Liver (tissue), 9 donors: Measurements from ENCODE around the gene LEKR1. TPM values are rescaled to one million over a fixed set of nuclear protein-coding genes. Genes with fewer than 3 reads are reported as not detected.
"Not testable (repeated sequence)": the region's sequence is repeated elsewhere in the genome, so short reads cannot be mapped to it uniquely, and the experiment has no call there.

ENCODE experiments used
- DNase-seq: peaks from one replicate; pipeline ENCODE4 v3.0.0-alpha.2; 2017; ENCODE audit warnings: low spot score
- H3K27ac ChIP-seq, 2 donors: one replicate each; pipeline ENCODE4 v1.7.0; 2013; ENCODE audit warnings: inconsistent platforms in 2 of 2, low read length in 2 of 2, control low read depth in 1 of 2, low read depth in 1 of 2, mild to moderate bottlenecking in 1 of 2
- H3K27me3 ChIP-seq, 4 donors: one replicate each; pipeline versions ENCODE4 v1.6.1 to v1.7.0; 2013; ENCODE audit warnings: low read length in 3 of 4, inconsistent platforms in 1 of 4, mild to moderate bottlenecking in 1 of 4, moderate library complexity in 1 of 4; ENCODE audit not compliant: control insufficient read depth in 4 of 4, insufficient read depth in 4 of 4
- H3K36me3 ChIP-seq, 4 donors: one replicate each; pipeline versions ENCODE4 v1.6.1 to v1.7.0; 2013; ENCODE audit warnings: low read length in 3 of 4, mild to moderate bottlenecking in 3 of 4, low read depth in 1 of 4, moderate library complexity in 1 of 4; ENCODE audit not compliant: control insufficient read depth in 4 of 4, insufficient read depth in 3 of 4
- H3K4me1 ChIP-seq, 4 donors: one replicate each; pipeline versions ENCODE4 v1.6.1 to v1.7.0; 2013; ENCODE audit warnings: low read length in 3 of 4, mild to moderate bottlenecking in 3 of 4, moderate library complexity in 1 of 4; ENCODE audit not compliant: control insufficient read depth in 4 of 4, insufficient read depth in 4 of 4
- H3K4me3 ChIP-seq, 3 donors: one replicate each; pipeline versions ENCODE4 v1.6.1 to v1.7.0; 2013; ENCODE audit warnings: low read length in 3 of 3, control low read depth in 1 of 3, low read depth in 1 of 3, mild to moderate bottlenecking in 1 of 3
- H3K9ac ChIP-seq, 2 donors: one replicate each; pipeline ENCODE4 v1.7.0; 2013; ENCODE audit warnings: low read length in 2 of 2, mild to moderate bottlenecking in 2 of 2, moderate library complexity in 2 of 2, control low read depth in 1 of 2, low read depth in 1 of 2
- H3K9me3 ChIP-seq, 4 donors: one replicate each; pipeline versions ENCODE4 v1.6.1 to v1.7.0; 2013; ENCODE audit warnings: low read length in 3 of 4; ENCODE audit not compliant: control insufficient read depth in 4 of 4
- ATF3 ChIP-seq: IDR thresholded peaks from 2 replicates; pipeline ENCODE4 v1.6.1; 2016; ENCODE audit warnings: antibody characterized with exemption
- CTCF ChIP-seq: fragments of 150-350 bp; IDR thresholded peaks from 2 replicates; pipeline ENCODE4 v1.5.1; 2017; ENCODE audit warnings: improper control_type of control experiment, low read depth, low read length; ENCODE audit not compliant: missing input control
- FOXA1 ChIP-seq: IDR thresholded peaks from 2 replicates; pipeline ENCODE4 v1.6.1; 2016; ENCODE audit warnings: antibody characterized with exemption
- FOXA2 ChIP-seq: IDR thresholded peaks from 2 replicates; pipeline ENCODE4 v1.6.1; 2016; ENCODE audit warnings: antibody characterized with exemption
- GABPA ChIP-seq, 2 donors: IDR thresholded peaks in 1 of 2; conservative IDR thresholded peaks in 1 of 2; 2 replicates each; pipeline ENCODE4 v1.6.1; 2016; ENCODE audit warnings: antibody characterized with exemption in 2 of 2, mild to moderate bottlenecking in 1 of 2, moderate library complexity in 1 of 2
- HNF4A ChIP-seq, 2 donors: conservative IDR thresholded peaks; 2 replicates each; pipeline ENCODE4 v1.6.1; 2016; ENCODE audit warnings: antibody characterized with exemption in 2 of 2, mild to moderate bottlenecking in 2 of 2
- HNF4G ChIP-seq: IDR thresholded peaks from 2 replicates; pipeline ENCODE4 v1.6.1; 2016; ENCODE audit warnings: antibody characterized with exemption
- JUND ChIP-seq, 2 donors: IDR thresholded peaks; 2 replicates each; pipeline ENCODE4 v1.6.1; 2016; ENCODE audit warnings: antibody characterized with exemption in 2 of 2
- MAX ChIP-seq: IDR thresholded peaks from 2 replicates; pipeline ENCODE4 v1.6.1; 2016; ENCODE audit warnings: antibody characterized with exemption
- NR2F2 ChIP-seq: IDR thresholded peaks from 2 replicates; pipeline ENCODE4 v1.6.1; 2016; ENCODE audit warnings: antibody characterized with exemption
- RAD21 ChIP-seq, 2 donors: IDR thresholded peaks; 2 replicates each; pipeline ENCODE4 v1.6.1; 2016; ENCODE audit warnings: antibody characterized with exemption in 2 of 2, mild to moderate bottlenecking in 2 of 2
- REST ChIP-seq: IDR thresholded peaks from 2 replicates; pipeline ENCODE4 v1.6.1; 2016; ENCODE audit warnings: antibody characterized with exemption, mild to moderate bottlenecking
- SP1 ChIP-seq: IDR thresholded peaks from 2 replicates; pipeline ENCODE4 v1.6.1; 2018; ENCODE audit warnings: antibody characterized with exemption, mild to moderate bottlenecking
- TAF1 ChIP-seq: conservative IDR thresholded peaks from 2 replicates; pipeline ENCODE4 v1.6.1; 2016; ENCODE audit warnings: antibody characterized with exemption, mild to moderate bottlenecking
- YY1 ChIP-seq: IDR thresholded peaks from 2 replicates; pipeline ENCODE4 v1.6.1; 2016; ENCODE audit warnings: antibody characterized with exemption, mild to moderate bottlenecking
- ZBTB33 ChIP-seq: IDR thresholded peaks from 2 replicates; pipeline ENCODE4 v1.6.1; 2016; ENCODE audit warnings: antibody characterized with exemption
- WGBS: extraction: QIAGEN DNeasy Blood & Tissue Kit; methylation state at CpG from one replicate; pipeline ENCODE4 v1.1.7; 2013; 5-methylcytosine and 5-hydroxymethylcytosine counted together
- polyA plus RNA-seq, 2 donors: library from polyadenylated mRNA; stranded (reverse) in 1 of 2; unstranded in 1 of 2; fragments of 200-250 nt in 1 of 2; fragments of >200 nt in 1 of 2; fragmentation: Nextera tagmentation in 1 of 2; extraction: Ambion mirVana in 1 of 2; gene quantifications; one replicate each; pipeline versions ENCODE4 v1.2.1 to v1.2.3, GENCODE V29; 2013 to 2015
- total RNA-seq, 2 donors: library from RNA; depleted of rRNA; stranded (reverse); fragments of >200 nt; gene quantifications; one replicate each; pipeline ENCODE4 v1.2.3, GENCODE V29; 2014
- donor health status: healthy.
- donor health status: healthy.
- donor health status: healthy.
- donor health status: healthy.
- donor health status: healthy.

The LEKR1 gene
- total and polyA plus RNA-seq, 4 donors: 0.19 to 0.72 (median 0.44) TPM

- 94% methylated on average over 3 of the region's 3 CpGs for WGBS
- Histone ChIP-seq H3K4me3 (no peak overlapping the region), H3K9ac (no peak overlapping the region), H3K4me1 (no peaks in the 10 kb centered on the region), H3K27ac (no peak overlapping the region), H3K36me3 (no peaks in the 10 kb centered on the region), H3K27me3 (no peaks in the 10 kb centered on the region), H3K9me3 (no peaks in the 10 kb centered on the region)
- no peak for DNase-seq
- no peak for TF ChIP-seq SP1
- no peak for TF ChIP-seq GABPA (IDR thresholded peaks at IDR 0.05 in 1 of 2, conservative IDR thresholded peaks at IDR 0.05 in 1 of 2)
- TF ChIP-seq JUND (IDR thresholded peaks at IDR 0.05): no peak
- TF ChIP-seq RAD21 (IDR thresholded peaks at IDR 0.05): no peak
- TF ChIP-seq FOXA2: no peak
- TF ChIP-seq REST: no peak
- no peak for TF ChIP-seq NR2F2
- TF ChIP-seq HNF4G: no peak
These were observed 41.8 kb downstream of the LEKR1 start for GRCh38 chr3:156867920-156868319.

GRCh38 chr3:156873906-156874305 is 47.8 kb downstream of the LEKR1 start:
- H3K9ac ChIP-seq: no peak overlapping the region
- no peak for TF ChIP-seq RAD21 (IDR thresholded peaks at IDR 0.05)
- no peak for TF ChIP-seq FOXA1
- no peak for TF ChIP-seq GABPA (IDR thresholded peaks at IDR 0.05 in 1 of 2, conservative IDR thresholded peaks at IDR 0.05 in 1 of 2)
- TF ChIP-seq HNF4A (conservative IDR thresholded peaks at IDR 0.05): no peak
- TF ChIP-seq TAF1: no peak
- TF ChIP-seq MAX: no peak
- no peak for TF ChIP-seq HNF4G
- no peak for TF ChIP-seq ZBTB33
- TF ChIP-seq CTCF: no peak
- no peak for TF ChIP-seq FOXA2
- no peak for TF ChIP-seq YY1
- no peak for TF ChIP-seq ATF3
- no peak for TF ChIP-seq REST
- TF ChIP-seq SP1: no peak
- H3K4me3 ChIP-seq: no peak overlapping the region
- WGBS: 89% methylated on average over 1 of the region's 1 CpG
- DNase-seq: no peak
- no peaks in the 10 kb centered on the region for H3K36me3 ChIP-seq
- peaks cover 0 to 3% (median under 1%) of the 10 kb centered on the region in 4 donors for H3K9me3 ChIP-seq
- H3K4me1 ChIP-seq: no peaks in the 10 kb centered on the region
- H3K27me3 ChIP-seq: no peaks in the 10 kb centered on the region
- H3K27ac ChIP-seq: no peak overlapping the region

- H3K36me3 ChIP-seq, H3K27me3 ChIP-seq, H3K4me1 ChIP-seq, DNase-seq, H3K27ac ChIP-seq, H3K4me3 ChIP-seq, H3K9me3 ChIP-seq, H3K9ac ChIP-seq: not testable (repeated sequence)
- 97% methylated on average over 3 of the region's 3 CpGs for WGBS
These were observed 53.3 kb downstream of the LEKR1 start for GRCh38 chr3:156879491-156879890.
